GM21360 (cell line): ENCODE results near the gene CXCL13.
"Not testable (repeated sequence)": the region's sequence is repeated elsewhere in the genome, so short reads cannot be mapped to it uniquely, and the experiment has no call there.

Experiments used
- ATAC-seq: cut with Tn5 transposase; IDR thresholded peaks from one replicate; pipeline ENCODE4 v1.9.1; 2021; ENCODE audit warnings: mild to moderate bottlenecking, moderate library complexity; ENCODE audit not compliant: unreplicated experiment

CXCL13 gene

DNA sequence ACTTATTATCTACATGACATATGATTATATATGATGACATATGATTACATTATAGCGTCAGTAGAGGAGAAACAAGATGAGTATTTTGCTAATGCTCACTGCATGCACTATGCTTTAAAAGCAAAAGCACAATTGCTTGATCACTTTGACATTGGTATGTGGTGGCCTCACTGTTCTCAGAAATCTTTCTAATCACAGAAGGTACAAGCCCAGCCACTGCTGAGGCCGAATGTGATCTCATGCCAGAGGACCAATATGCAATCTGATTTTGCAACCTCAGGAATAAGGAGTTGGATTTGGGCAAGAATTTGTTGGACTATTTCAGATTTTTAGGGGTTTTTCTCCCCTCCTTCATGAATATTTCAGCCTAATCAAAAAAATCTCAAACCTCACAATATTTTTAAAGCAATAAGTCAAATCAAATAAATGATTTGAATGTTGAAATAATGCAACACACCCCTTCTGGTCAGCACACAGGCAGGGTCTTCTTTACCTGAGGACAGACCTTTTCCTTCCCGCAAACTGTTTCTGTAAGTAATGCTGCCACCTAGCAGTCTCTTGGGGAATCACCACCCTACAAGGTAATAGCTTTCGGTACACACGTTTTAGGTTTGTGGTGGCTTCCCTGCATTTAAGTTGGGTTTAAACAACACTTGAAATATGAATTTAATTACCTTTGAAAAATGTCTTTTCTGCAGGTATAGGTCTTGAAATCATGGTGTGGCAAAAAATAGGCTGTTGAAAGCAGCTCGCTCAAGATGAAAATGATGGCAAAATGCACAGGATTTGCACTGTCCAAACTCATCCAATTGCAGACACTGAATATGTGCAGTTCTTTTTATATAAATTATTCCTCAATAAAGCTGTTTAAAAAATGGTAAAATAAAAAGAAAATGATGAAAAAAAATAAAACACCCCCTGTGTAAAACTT, 4.8 kb upstream of the CXCL13 start:
- ATAC-seq = no peak

DNA sequence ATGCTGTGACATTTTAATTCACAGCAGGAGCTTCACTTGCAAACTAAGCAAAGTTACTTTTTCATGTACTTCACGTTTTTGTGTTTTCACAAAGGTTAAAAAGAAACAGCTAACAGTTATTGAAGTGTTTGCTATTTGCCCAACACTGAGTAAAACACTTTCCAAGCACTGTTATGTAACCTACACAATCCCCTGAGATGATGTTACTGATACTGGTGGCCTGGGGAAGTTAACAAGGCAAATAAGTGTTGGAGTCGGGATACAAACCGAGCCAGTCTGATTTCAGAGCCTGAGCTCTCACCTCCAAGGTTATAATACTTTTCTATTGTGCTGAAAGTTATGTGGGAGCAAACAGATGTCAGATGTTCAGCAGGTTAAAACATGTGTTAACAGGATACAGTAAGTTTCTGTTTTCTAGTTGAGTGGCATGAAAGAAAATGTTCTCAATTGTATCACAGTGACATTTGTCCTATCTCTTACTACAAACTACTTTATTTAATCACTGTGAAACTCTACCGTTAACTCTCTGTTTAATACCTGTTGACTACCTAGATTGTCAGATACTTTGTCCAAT, 3.9 kb upstream of the CXCL13 start:
- ATAC-seq = no peak

DNA sequence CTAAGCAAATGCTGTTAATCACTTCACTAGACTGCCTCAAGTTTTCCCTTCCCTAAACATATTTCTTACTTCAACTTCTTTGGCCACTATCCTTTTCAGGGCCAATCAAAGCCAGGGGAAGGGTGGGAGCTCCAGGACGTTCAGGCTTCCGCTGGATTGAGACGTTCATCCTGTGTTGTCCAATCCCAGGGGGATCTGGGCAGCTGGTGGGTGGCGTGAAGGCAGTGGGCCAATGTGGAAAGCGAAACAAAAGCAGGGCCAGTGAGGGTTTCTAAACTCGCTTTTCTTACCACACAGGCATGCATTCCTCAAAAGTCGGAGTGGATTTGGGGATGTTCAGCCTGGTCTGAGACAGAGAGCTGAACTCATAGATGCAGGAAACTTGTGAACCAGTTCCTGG, 7.6 kb downstream of the CXCL13 start:
- no peak for ATAC-seq

DNA sequence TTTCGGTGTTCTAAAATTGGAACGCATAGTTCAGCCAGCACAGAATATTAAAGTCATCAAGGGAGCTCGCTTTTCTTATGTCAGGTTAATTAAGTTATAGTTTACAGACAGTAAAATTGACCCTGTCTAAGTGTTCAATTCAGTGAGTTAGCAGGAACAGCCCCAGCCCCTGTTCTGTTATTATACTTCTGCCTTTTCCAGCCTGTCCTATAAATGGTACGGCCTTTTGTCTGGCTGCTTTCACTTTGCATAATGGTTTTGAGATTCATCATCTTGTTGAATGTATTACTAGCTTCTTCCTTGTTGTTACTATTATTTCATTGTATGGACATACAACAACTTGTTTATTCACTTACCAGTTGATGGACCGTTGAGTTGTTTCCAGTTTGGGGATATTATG, 9.5 kb downstream of the CXCL13 start:
- no peak for ATAC-seq

DNA sequence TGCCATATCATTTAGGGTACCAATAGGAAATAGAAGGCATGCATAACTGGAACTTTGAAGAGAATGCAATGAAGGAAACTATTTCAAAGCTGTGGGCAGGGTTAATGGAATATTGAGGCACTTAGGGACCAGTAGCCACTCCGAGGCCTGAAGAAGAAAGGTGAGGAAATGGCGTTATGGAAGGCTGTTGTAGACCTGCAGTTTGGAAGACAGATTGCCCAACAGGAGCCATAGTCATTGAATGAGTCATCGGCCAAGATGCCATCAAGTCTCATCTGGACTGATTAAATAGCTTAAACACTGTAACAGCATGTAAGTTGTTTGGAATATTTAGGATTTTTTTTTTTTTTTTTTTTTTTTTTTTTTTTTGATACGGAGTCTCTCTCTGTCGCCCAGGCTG, 11.6 kb downstream of the CXCL13 start:
- ATAC-seq = no peak

DNA sequence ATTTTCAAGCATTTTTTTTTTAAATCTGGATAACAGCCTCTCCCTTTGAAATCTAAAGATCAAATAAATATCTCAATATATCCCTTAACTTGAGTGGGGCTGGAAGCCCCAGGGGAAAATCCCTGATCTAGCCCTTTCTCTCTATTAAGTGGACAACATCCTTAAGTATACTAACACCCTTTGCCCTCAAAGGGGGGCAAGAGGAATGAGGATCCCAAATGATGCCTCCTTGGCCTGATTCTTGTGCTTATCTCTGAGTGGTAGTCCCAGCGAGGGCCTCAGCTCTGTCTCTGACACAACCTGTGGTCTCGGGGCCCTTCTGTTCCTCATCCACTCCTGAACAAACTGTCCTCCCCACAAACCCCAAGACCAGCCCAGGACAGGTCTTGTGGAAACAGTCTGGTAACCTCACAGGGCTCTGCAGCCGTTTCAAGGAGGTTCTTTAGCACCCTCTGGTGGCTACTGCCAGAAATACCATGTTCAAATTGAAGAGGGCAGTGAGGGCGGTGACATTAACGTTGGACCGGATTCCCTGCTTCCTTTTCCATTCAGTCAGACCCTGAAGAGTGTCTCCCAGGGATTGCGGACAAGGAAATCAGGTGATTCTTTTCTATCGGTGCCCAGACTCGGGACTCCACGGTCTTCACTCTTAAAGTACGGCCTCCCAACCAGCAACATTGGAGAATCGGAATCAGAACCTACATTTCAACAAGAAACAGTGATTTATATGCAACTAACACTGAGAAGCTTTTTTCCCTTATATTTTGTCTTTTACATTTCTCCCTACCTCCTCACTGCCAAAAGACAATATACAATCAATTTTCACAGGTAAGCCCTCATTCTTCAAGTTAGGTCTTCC, 13.0 kb downstream of the CXCL13 start:
- peak; percentile 89 for ATAC-seq

DNA sequence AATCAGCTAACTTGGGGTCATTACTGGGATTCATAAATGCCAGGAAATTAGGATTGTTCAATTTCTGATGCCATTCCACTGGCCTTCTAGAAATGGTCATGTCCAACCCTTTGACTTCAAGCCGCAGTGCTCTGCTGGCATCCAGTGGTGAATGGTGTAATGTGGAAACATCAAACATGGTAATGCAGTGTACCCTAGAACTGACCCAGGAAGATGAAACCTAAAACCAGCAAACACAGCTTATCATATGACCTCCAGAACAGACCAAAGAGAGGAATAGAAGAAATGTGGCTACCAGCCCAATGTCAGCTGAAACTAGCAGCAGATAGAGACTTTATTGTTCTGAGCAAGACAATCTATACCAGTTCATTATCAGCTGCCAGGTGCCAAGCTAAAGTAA, 13.8 kb downstream of the CXCL13 start:
- no peak for ATAC-seq

DNA sequence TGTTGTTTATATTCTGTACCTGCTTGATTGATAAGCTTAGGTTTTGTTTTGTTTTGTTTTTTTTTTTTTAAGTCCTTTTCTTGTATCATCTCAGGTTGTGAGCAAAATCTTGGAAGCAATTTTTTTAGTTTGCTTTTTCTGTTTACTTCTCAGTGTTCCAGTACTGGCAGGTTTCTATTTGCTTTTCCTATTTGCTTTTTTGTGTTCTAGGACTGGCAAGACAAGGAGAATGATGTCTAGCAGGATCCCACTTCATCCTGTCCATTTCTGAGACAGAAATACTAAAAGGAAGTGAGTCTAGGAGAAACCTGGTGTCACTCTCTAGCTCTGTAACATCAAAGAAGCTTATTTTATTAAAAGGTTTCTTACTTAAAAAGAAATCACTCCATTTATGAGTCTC, 15.6 kb downstream of the CXCL13 start:
- ATAC-seq = no peak

DNA sequence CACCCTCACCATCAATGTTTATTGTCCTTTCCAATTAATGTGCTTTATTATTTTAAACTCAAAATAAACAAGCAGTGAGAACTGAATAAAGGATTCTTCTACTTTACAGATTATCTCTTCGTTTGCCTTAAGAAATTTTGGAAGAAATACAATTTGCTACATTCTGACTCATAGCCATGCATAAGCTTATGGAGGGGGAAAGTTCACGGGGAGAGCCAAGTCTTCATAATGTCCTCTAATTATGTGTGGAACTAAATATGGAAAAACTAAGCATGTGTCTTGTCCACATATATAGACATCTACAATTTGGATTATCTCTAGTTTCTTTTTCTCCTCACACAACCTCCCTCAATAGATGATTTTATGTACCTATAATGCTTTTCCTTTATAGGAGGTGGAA, 17.5 kb downstream of the CXCL13 start:
- no peak for ATAC-seq

DNA sequence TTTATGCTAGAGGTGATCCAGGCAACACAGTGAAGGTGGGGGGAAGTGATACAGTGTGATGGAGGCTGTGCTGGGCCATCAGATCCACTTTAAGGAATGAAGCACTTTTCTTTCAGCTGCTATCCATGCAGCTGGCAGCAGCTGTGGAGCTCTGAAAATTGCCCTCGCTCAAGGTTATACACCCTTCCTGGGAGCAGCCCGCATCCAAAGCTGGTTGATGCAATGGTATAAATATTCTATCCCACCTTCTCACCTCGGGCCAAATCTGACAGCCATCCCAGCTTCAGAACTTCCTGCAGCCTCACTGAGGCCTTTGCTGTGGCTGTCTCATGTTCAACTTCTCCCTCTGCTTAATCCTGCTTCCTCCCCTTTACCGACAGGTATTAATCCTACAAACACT, 18.6 kb downstream of the CXCL13 start:
- ATAC-seq = no peak

DNA sequence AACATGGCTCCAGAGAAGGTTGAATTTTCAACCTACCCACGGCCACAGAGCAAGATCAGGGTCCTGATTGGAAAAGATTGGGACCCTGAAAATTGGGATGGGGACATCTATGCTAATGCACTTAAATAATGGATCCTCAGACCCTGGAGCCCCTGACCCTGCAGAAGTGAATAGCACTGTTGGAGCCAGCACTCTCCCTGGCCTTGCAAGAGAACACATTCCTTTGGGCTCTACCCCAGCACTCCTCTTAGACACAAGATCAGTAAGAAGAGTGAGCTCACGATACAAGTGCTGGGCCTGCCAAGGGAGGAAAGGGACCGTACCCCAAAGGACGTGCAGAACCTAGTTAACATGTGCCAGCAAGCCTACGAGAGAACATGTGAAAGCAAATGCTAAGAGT, 19.9 kb downstream of the CXCL13 start:
- ATAC-seq = no peak

DNA sequence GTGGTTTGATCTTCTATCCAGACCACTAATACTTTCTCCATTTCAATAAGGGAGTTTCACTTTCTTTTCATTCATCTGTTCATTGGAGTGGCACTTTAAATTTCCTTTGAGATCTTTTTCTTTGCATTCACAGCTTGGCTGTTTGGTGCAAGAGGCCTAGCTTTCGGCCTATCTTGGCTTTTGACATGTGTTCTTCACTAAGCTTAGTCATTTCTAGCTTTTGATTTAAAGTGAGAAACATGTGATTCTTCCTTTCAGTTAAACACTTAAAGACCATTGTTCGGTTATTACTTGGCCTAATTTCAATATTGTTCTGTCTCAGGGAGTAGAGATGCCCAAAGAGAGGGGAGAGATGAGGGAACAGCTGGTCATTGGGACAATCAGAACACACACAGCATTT, 24.3 kb downstream of the CXCL13 start:
- ATAC-seq = peak; percentile 84

DNA sequence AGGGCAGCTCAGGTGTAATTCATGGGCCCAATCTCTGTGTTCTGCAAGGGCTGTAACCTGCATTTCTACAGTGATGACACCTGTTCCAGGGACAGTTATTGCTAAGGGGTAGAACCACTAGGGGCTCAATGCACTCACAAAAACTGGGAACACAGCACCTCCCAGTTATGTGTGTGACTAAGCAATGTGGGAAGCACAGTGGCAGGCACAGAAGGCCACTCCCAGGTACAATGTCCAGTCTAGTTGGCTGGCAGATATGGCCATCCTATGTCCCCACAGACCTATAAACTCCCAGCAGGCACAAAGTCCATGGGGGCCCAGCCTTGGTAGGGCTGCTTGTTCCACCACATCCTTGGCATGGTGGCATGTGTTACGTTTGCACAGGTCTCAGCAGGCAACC, 25.7 kb downstream of the CXCL13 start:
- ATAC-seq = no peak

DNA sequence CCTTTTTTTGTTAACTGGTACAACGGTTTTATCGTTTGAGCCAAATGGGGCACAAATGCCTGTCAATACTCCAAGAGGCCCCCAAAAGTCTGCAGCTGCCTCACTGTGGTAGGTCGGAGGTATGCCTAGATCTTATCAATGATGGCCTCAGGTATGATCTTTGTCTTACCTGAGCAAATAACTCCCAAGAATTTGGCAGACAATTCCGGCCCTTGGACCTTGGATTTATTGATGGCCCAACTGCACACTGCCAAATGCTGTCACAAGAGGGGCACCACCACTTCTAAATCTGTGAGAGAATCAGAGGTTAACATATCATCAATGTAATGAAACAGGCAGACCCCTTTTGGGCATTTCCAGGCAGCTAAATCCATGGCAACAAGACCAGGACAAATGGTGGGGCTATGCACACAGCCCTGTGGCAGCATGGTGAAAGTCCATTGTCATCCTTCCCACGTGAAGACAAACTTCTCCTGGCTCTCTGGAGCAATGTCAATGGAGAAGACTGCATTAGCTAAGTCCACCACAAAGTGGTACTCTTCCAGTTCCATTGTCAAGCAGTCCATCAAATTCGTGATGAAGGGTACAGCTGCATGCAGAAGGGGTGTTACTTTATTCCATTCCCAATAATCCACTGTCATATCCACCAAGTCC, 28.6 kb downstream of the CXCL13 start:
- no peak for ATAC-seq

DNA sequence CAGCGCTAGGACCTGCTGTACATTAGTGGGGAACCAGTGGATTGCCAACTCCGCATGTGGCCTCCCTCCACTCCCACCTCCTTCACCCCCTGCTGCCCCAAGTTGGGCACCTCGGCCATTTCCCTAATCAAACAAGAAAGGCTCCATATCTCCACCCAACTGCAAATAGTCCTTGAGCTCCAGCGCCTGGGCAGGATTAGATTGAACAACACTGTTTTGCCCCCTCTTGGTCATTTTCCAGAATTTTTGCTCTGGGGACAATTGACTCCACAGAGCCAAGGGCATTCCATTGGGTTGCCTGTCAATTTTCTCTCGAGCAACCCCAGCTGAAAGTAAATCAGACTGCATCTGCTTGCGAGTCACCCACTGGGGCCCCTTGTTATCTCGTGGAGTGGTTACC, 29.6 kb downstream of the CXCL13 start:
- no peak for ATAC-seq

DNA sequence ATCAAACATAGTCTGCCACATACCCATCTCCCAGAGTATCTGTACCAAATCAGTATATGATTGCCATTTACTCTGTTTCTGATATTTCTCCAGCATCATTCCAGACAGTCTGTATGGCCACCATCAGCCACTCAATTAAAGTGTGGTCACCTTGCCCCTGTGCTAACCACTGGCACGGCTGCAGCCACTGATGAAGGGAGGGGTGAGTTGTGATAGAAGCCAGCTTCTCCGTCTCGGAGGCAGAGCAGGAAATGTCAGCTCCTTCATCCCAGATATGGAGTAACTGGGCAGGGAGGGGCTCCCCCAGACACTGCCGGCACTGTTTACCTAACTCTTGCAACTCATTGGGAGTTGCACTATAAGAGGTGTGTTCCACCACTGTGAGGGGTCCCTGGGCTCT, 30.3 kb downstream of the CXCL13 start:
- no peak for ATAC-seq

DNA sequence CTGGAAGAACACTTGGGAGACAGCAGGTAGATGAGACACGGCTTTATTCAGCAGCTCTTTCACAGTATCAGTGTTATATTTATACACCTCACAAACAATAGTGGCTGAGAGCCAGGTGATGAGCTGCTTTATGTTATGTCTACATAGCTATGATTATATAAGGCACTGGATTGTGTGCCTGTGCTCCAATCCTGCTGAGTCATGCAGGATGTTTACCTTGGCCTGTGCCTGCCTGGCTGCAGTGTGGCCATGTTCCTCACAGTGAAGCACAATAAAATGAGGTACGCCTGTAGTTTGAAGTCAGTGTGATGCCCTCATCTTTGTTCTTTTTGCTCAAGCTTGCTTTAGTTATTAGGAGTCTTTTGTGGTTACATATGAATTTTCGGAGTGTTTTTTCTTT, 31.3 kb downstream of the CXCL13 start:
- no peak for ATAC-seq

DNA sequence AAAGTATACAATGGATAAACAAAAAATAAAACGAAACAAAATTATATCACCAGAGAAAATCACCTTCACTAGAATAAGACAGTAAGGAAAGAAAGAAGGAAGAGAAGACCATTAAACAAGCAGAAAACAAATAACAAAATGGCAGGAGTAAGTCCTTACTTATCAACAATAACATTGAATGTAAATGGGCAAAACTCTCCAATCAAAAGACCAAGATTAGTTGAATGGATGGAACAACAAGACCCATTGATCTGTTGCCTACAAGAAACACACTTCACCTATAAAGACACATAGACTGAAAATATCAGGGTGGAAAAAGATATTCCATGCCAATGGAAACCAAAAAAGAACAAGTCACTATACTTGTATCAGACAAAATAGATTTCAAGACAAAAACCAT, 38.4 kb downstream of the CXCL13 start:
- not testable (repeated sequence) for ATAC-seq

DNA sequence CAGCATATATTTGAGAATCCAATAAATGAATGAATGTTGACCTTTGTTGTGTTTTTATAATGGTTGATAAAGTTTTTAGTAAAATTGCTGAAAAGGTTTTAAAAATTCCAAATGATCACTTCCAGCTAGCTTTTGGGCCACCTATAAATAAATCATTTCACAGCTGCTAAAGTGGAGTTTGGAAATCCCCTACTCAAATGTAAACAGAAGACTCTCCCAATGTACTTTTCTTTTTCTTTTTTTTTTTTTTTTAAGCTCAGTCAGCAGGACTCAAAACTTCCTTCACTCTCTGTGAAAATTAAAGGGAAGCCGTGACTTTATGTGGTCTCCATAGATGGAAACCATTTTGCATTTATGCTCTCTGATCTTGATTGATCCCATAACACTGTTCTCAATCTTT, 45.2 kb downstream of the CXCL13 start:
- ATAC-seq = no peak

DNA sequence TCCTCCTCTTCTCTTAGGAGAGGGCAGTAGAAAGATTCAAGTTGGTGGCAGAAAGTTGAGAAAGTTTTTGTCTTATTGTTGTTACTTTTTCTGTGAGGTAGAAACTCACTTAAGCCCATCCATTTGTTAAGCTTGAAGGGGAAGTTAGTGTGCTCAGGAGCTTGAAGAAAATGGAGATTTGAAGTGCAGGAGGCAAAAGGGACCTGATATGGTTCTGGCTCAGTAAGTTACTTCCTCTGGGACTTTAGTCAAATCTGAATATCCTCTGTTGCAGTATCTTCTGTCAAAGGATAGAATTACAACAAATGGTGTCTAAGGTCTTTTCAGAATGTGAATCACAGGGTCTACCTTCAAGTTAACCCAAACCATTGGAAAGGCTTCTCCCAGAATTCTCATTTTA, 46.2 kb downstream of the CXCL13 start:
- no peak for ATAC-seq

DNA sequence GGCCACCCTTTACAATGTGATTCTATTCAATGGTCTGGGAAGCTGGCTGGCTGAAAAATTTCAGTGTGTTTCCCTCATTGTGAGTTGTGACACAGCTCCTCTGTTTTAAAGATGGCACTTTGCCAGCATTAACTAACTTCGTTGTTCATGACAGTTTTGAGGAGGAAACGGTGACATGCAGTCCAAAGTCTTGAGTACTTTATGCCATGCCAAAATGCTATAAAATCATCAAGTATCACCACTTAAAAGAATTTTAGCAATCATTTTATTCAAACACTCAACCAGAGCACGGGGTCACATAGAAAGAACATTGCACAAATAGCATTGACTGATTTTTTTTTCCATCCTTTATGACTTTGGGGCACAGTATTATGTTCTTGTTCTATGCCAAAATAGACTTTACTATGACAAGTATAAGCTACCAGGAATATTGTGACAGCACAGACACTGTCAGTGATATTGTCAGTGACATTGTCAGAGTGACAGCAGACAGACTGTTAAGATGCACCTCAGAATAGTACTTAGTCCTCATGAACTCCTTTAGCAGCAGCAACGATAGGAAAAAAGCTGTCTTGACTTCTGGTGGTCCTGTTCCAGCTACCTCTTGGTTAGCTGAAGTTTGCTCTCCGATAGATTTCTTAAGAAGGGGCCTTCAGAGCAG, 46.7 kb downstream of the CXCL13 start:
- ATAC-seq = no peak
